Measurements from ENCODE around the gene PILRA. TPM values are rescaled to one million over a fixed set of nuclear protein-coding genes. Genes with fewer than 3 reads are reported as not detected.
"Not testable (repeated sequence)": the region's sequence is repeated elsewhere in the genome, so short reads cannot be mapped to it uniquely, and the experiment has no call there.

PILRA gene
- total RNA-seq, 1 donor from 2014 or later, result not detected

DNA sequence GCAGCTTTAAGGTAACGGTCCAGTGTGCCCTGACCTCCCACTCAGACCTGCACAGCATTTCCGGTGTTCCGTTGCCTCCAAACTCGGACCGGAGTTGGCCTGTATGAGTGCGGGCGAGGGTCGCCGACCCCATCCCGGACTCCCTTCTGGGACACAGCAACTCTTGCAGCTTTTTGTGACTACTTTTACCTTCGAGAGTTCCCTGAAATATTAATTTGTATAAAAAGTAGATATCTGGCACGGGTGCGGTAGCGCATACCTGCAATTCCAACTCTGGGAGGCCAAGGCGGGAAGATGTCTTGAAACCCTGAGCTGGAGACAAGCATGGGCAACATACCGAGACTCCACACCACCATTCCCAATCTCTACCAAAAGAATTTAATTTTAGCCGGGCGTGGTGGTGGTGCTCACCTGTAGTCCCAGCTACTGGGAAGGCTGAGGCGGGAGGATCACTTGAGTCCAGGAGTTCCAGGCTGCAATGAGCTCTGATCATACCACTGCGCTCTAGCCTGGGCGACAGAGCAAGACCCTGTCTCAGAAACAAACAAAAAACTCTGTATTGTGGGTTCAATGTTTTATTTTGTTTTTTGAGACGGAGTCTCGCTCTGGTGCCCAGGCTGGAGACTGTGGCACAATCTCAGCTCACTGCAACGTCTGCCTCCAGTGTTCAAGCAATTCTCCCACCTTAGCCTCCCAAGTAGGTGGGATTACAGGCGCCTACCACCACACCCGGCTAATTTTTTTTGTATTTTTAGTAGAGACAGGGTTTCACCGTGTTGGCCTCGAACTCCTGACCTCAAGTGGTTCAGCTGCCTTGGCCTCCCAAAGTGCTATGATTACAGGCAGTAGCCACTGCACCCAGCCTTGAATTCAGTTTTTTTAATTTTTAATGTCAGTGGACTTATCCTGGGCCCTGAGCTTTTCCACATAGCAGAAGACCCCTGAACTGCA, 64.1 kb downstream of the PILRA start:
- no peak for DNase-seq (ENCODE audit: low read depth)
- TF ChIP-seq, protein P1, sequence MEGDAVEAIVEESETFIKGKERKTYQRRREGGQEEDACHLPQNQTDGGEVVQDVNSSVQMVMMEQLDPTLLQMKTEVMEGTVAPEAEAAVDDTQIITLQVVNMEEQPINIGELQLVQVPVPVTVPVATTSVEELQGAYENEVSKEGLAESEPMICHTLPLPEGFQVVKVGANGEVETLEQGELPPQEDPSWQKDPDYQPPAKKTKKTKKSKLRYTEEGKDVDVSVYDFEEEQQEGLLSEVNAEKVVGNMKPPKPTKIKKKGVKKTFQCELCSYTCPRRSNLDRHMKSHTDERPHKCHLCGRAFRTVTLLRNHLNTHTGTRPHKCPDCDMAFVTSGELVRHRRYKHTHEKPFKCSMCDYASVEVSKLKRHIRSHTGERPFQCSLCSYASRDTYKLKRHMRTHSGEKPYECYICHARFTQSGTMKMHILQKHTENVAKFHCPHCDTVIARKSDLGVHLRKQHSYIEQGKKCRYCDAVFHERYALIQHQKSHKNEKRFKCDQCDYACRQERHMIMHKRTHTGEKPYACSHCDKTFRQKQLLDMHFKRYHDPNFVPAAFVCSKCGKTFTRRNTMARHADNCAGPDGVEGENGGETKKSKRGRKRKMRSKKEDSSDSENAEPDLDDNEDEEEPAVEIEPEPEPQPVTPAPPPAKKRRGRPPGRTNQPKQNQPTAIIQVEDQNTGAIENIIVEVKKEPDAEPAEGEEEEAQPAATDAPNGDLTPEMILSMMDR (conservative IDR thresholded peaks at IDR 0.05; ENCODE audit: low read depth, low read length), result no peak
- peak overlapping the region; percentile 83 for H3K4me3 ChIP-seq (ENCODE audit: low read depth, low read length)

DNA sequence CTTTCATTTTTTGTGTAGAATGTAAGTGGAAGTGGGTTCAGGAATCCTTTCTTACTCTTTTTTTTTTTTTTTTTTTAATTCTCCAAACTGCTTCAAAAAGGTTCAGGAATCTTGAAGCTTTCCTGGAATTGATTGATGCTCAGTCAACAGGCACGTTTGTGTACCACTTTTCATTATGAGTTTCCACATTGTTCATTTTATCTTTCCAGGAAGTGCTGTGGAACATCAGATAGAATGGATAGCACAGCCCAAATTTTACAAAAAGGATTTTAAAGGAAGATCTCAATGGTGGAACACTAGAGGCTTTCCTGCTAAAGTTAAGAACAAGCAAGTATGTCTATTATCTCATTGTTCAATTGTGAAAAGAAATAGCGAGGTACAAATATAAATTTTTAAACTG, 64.9 kb downstream of the PILRA start:
- TF ChIP-seq, protein P1 (conservative IDR thresholded peaks at IDR 0.05; ENCODE audit: low read depth, low read length), result no peak
- no peak for DNase-seq (ENCODE audit: low read depth)
- H3K4me3 ChIP-seq (ENCODE audit: low read depth, low read length), result no peak overlapping the region

DNA sequence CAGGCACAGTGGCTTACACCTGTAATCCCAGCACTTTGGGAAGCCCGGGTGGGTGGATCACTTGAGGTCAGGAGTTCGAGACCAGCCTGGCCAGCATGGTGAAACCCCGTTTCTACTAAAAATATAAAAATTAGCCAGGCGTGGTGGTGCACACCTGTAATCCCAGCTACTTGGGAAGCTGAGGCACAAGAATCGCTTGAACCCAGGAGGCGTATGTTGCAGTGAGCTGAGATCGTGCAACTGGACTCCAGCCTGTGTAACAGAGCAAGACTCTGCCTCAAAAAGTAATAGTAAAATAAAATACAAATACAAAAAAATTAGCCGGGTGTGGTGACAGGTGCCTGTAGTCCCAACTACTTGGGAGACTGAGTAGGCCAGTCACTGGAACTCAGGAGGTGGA, 65.4 kb downstream of the PILRA start:
- H3K4me3 ChIP-seq (ENCODE audit: low read depth, low read length), result not testable (repeated sequence)

DNA sequence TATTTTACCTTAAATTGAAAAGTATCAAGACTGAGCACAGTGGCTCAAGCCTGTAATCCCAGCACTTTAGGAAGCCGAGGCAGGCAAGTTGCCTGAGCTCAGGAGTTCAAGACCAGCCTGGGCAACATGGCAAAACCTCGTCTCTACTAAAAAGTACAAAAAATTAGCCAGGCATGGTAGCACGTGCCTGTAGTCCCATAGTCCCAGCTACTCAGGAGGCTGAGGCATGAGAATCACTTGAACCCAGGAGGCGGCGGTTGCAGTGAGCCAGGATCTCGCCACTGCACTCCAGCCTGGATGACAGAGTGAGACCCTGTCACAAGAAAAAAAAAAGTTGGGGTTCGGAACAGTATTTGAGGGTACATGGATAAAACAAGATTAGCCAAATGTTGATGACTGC, 66.0 kb downstream of the PILRA start:
- DNase-seq (ENCODE audit: low read depth); H3K4me3 ChIP-seq (ENCODE audit: low read depth, low read length): not testable (repeated sequence)

More for the DNA sequence above, 65.4 kb downstream of the PILRA start:
- DNase-seq (ENCODE audit: low read depth), result not testable (repeated sequence)

DNA sequence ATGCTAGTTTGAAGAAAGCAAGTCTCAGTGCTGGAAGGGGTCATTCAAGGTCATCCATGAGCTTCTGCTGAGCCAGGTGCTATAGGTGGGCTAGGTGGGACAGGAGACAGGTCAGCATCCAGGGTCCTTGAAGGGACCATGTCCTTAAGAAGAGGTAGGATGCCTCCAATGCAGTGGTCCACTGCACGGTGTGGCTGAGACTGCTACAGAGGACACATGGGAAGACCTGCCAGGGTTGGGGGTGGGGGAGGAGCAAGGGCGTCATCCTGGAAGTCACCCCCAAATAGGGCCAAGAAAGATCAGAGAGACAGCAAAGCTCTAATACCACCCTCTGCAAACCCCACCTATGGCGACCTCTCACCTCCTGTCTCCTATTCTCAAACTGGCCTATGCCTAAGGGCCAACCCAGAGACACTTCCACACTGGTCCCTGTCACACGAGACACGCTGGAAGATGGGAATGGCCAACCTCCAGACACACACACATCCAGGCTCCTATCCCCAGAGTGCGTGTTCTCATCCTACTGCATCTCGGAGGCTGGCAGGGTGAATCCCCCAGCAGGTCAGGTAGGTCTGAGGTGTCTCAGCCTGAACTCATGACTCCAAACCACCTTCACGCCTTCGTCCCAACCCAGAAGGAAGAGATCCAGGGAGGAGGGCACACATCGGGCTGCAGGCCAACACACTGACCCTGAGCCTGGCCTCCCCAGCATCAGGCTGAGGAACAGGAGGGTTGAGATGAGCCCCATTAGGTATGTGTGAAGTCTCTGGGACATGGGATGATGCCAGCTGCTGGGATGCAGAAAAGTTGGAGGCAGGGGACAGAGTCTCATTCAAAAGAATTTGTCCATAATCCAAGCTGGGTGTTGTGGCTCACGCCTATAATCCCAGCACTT, 68.6 kb downstream of the PILRA start:
- DNase-seq (ENCODE audit: low read depth), result no peak
- no peak overlapping the region for H3K4me3 ChIP-seq (ENCODE audit: low read depth, low read length)
- TF ChIP-seq, protein P1 (conservative IDR thresholded peaks at IDR 0.05; ENCODE audit: low read depth, low read length), result no peak

DNA sequence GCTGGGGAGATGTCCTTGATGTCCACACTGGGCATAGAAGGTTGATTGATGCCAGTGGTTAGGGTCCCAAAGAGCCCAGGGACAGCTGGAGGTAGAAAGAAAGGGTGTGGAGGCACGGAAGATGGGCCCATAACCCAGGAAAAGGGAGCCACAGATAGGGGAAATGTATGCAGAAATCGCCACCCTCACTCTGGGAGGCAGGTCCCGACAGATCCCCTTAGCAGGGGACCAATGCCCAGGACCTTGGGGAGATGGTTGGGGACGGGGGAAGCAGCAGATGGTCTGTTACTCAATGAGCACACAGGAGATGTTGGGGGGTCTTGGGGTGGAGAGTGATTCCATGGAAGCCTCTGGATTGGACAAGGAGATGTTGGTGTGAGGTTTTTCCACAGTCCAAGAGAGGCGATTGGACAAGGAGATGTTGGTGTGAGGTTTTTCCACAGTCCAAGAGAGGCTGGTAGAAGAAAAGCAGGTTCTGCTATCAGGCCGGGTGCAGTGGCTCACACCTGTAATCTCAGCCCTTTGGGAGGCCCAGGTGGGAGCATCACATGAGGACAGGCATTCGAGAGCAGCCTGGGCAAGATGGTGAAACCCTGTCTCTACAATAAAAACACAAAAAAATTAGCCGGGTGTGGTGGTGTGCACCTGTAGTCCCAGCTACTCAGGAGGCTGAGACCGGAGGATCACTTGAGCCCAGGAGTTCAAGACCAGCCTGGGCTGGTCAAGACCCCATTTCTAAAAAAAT, 70.0 kb downstream of the PILRA start:
- DNase-seq (ENCODE audit: low read depth), result no peak
- TF ChIP-seq, protein P1 (conservative IDR thresholded peaks at IDR 0.05; ENCODE audit: low read depth, low read length), result no peak
- H3K4me3 ChIP-seq (ENCODE audit: low read depth, low read length), result no peak overlapping the region

DNA sequence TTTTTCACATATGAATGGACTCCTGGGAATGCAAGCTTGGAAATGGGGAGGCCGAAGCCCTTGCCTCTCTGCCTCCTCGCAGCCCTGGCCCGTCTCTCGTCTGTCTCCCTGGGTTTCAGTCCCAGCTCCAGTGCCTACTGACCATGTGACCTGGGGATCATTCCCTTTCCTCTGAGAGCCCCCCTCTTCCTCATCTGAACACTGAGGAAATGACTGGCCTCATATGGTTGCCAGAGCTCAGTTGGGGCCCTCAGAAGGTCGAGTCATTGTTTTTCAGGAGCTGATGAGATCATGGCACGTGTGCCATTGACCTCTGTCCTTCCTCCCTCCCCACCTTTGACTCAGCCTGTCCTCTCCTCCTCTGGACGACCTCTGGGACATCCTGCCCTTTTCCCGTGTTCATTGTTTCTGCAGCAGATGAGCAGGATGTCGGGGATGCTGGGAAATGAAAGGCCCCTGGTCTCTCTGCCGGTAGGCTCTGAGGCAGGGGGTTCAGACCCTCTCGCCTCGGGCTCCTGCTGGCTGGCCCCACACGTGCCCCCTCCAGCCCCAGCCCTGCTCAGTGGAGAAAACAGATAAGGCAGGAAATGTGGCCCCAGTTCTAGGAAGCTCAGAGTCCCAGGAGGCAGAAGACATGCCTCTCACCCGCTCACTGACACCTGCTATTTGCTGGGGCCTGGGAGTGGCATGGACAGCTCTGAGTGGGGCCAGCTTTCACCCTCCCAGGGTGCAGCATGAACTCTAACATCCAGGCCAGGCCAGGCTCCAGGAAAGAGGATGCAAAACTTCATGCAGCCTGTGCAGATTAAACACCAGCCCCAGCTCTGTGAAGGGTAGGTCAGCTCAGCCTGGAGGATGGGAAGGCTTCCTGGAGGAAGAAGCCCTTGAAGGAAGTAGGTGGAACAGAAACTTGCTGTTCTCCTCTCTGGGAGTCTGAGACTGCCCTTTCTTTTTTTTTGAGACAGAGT, 71.3 kb downstream of the PILRA start:
- TF ChIP-seq, protein P1 (conservative IDR thresholded peaks at IDR 0.05; ENCODE audit: low read depth, low read length), result no peak
- H3K4me3 ChIP-seq (ENCODE audit: low read depth, low read length), result no peak overlapping the region
- no peak for DNase-seq (ENCODE audit: low read depth)
